Activated CD4-positive, alpha-beta T cell treated with anti-CD3 and anti-CD28 coated beads for 4 hours (primary cell): ENCODE data around the gene AMOTL1.

Experiments
- DNase-seq, 2 donors: peaks; one replicate each; pipeline ENCODE4 v3.0.0-alpha.2; 2020

Gene AMOTL1

GRCh38 chr11:94747146-94747545 is 21.0 kb upstream of the AMOTL1 start:
- DNase-seq, result no peak

- no peak for DNase-seq
Measured at GRCh38 chr11:94747601-94748041, 20.5 kb upstream of the AMOTL1 start.

GRCh38 chr11:94749369-94749768 is 18.8 kb upstream of the AMOTL1 start:
- DNase-seq, result no peak

GRCh38 chr11:94750319-94751217 is 17.6 kb upstream of the AMOTL1 start:
- DNase-seq, result no peak

- no peak for DNase-seq
Measured at GRCh38 chr11:94751218-94751609, 16.9 kb upstream of the AMOTL1 start.

- no peak for DNase-seq
Measured at GRCh38 chr11:94751786-94752185, 16.4 kb upstream of the AMOTL1 start.

GRCh38 chr11:94753630-94754029 is 14.5 kb upstream of the AMOTL1 start:
- no peak for DNase-seq

GRCh38 chr11:94754335-94754734 is 13.8 kb upstream of the AMOTL1 start:
- no peak for DNase-seq

- no peak for DNase-seq
Measured at GRCh38 chr11:94754819-94755218, 13.3 kb upstream of the AMOTL1 start.

GRCh38 chr11:94755494-94755893 is 12.7 kb upstream of the AMOTL1 start:
- no peak for DNase-seq

GRCh38 chr11:94757037-94757735 is 11.0 kb upstream of the AMOTL1 start:
- DNase-seq, result no peak

- DNase-seq, result no peak
Measured at GRCh38 chr11:94758666-94759065, 9.5 kb upstream of the AMOTL1 start.

- no peak for DNase-seq
Measured at GRCh38 chr11:94759522-94759921, 8.6 kb upstream of the AMOTL1 start.

GRCh38 chr11:94760296-94760695 is 7.9 kb upstream of the AMOTL1 start:
- no peak for DNase-seq

- no peak for DNase-seq
Measured at GRCh38 chr11:94762208-94762607, 5.9 kb upstream of the AMOTL1 start.

- DNase-seq, result no peak
Measured at GRCh38 chr11:94762995-94763394, 5.2 kb upstream of the AMOTL1 start.

- DNase-seq, result no peak
Measured at GRCh38 chr11:94766713-94767206, 1.4 kb upstream of the AMOTL1 start.

- DNase-seq, result no peak
Measured at GRCh38 chr11:94767291-94767690, 865 bp upstream of the AMOTL1 start.

GRCh38 chr11:94768602-94769541 is 716 bp downstream of the AMOTL1 start:
- DNase-seq, result no peak

- no peak for DNase-seq
Measured at GRCh38 chr11:94769880-94770279, 1.7 kb downstream of the AMOTL1 start.

GRCh38 chr11:94770563-94771120 is 2.5 kb downstream of the AMOTL1 start:
- DNase-seq, result no peak

- no peak for DNase-seq
Measured at GRCh38 chr11:94771390-94771789, 3.2 kb downstream of the AMOTL1 start.

- no peak for DNase-seq
Measured at GRCh38 chr11:94771951-94772350, 3.8 kb downstream of the AMOTL1 start.
